ENCODE measurements around the gene THRA. TPM values are rescaled to one million over a fixed set of nuclear protein-coding genes. Genes with fewer than 3 reads are reported as not detected.

Gene THRA
- total RNA-seq, 1 experiment from 2014 or later, result 11.7 TPM

- CTCF ChIA-PET, result interaction anchor here (0.5 to 3.1 kb wide), 20 partner anchors 9 to 175 kb away, joined by 3 to 42 read pairs (median 3); partner anchors contain the start of genes CASC3, CSF3, MED24 and MSL1
- BruUV-seq (replicated peaks), result no TSS peak
Observed at GRCh38 chr17:40112718-40113109, 49.9 kb downstream of the THRA start.

More at GRCh38 chr17:40112718-40113109, 49.9 kb downstream of the THRA start:
- no peaks in the 10 kb centered on the region for H3K36me3 ChIP-seq (ENCODE audit: control insufficient read depth, insufficient read depth, low read length)
- H3K27me3 ChIP-seq (ENCODE audit: control insufficient read depth, insufficient read depth, low read length), result no peaks in the 10 kb centered on the region
- in situ Hi-C loops (cut with HindIII; ENCODE audit: low pct_unique_long_range_greater_than_20kb, low sequenced_read_pairs), result no loop called here
- H3K9me3 ChIP-seq (ENCODE audit: control insufficient read depth, insufficient read depth, low read depth, low read length), result no peaks in the 10 kb centered on the region
- H3K27ac ChIP-seq (ENCODE audit: low read length), result peak overlapping the region; percentile 75
- H3K4me1 ChIP-seq (ENCODE audit: control insufficient read depth, insufficient read depth, low read length), result peaks cover 45% of the 10 kb centered on the region
- no peak for TF ChIP-seq POLR2AphosphoS5 (IDR thresholded peaks at IDR 0.05; ENCODE audit: low read depth, low read length)
- no peak for TF ChIP-seq SIN3A (IDR thresholded peaks at IDR 0.05; ENCODE audit: borderline replicate concordance, insufficient read depth, low read depth, low read length)
- no peak for TF ChIP-seq CTCF (IDR thresholded peaks at IDR 0.05)
- no peak for TF ChIP-seq TCF7L2 (IDR thresholded peaks at IDR 0.05; ENCODE audit: low read depth, low read length)
- no peak for TF ChIP-seq REST (IDR thresholded peaks at IDR 0.05; ENCODE audit: insufficient read depth in 1 of 2, low read depth in 2 of 2, low read length in 1 of 2)
- H3K4me3 ChIP-seq (ENCODE audit: low read depth in 2 of 2, low read length in 2 of 2), result no peak overlapping the region
- POLR2A ChIA-PET, result interaction anchor here (0.5 to 2.1 kb wide), 9 partner anchors 10 to 160 kb away, joined by 3 to 13 read pairs (median 4); partner anchors contain the start of gene NR1D1
- ATAC-seq (no peak), DNase-seq (ENCODE audit: low read depth, low spot score) (no peak)
- intact Hi-C loops (cut with micrococcal nuclease; ENCODE audit: unreplicated experiment), result loop anchor here (1.0 to 10.0 kb wide), 2 partner anchors 56 to 98 kb away; partner anchors contain the start of gene CSF3

Data from Panc1 (cell line).